Neuron (in vitro differentiated cells): ENCODE measurements around the gene ATF3.
"Not testable (repeated sequence)": the region's sequence is repeated elsewhere in the genome, so short reads cannot be mapped to it uniquely, and the experiment has no call there.

ENCODE experiments used
- H2AFZ ChIP-seq: one replicate; pipeline ENCODE4 v1.6.1; 2013; ENCODE audit warnings: low read depth, mild to moderate bottlenecking, inconsistent platforms, low read length, moderate library complexity
- H3K27me3 ChIP-seq: one replicate; pipeline ENCODE4 v1.6.1; 2013; ENCODE audit warnings: low read length; ENCODE audit not compliant: insufficient read depth
- H3K36me3 ChIP-seq: one replicate; pipeline ENCODE4 v1.6.1; 2013; ENCODE audit warnings: low read length; ENCODE audit not compliant: insufficient read depth
- H3K4me1 ChIP-seq: one replicate; pipeline ENCODE4 v1.6.1; 2013; ENCODE audit warnings: low read length; ENCODE audit not compliant: insufficient read depth
- H3K4me3 ChIP-seq: 2 replicates; pipeline ENCODE4 v1.5.1; 2013; ENCODE audit warnings: mild to moderate bottlenecking, low read length, moderate library complexity
- H3K9me3 ChIP-seq: one replicate; pipeline ENCODE4 v1.6.1; 2013; ENCODE audit warnings: low read length

Gene ATF3

GRCh38 chr1:212630158-212630900 lies 21.8 kb downstream of the ATF3 start:
- Histone ChIP-seq H3K4me3 (no peak overlapping the region), H3K36me3 (no peaks in the 10 kb centered on the region), H3K4me1 (peaks cover 3% of the 10 kb centered on the region), H3K27me3 (peaks cover 23% of the 10 kb centered on the region), H2AFZ (no peak overlapping the region), H3K9me3 (no peaks in the 10 kb centered on the region)

- Histone ChIP-seq H3K36me3 (no peaks in the 10 kb centered on the region), H3K4me3 (no peak overlapping the region), H2AFZ (no peak overlapping the region), H3K4me1 (peaks cover 7% of the 10 kb centered on the region), H3K9me3 (no peaks in the 10 kb centered on the region), H3K27me3 (peaks cover 19% of the 10 kb centered on the region)
Observed at GRCh38 chr1:212633161-212633560, 24.6 kb downstream of the ATF3 start.

GRCh38 chr1:212634252-212634651 lies 25.7 kb downstream of the ATF3 start:
- H3K36me3 ChIP-seq, result no peaks in the 10 kb centered on the region
- no peaks in the 10 kb centered on the region for H3K9me3 ChIP-seq
- H3K4me1 ChIP-seq, result peaks cover 17% of the 10 kb centered on the region
- H2AFZ ChIP-seq, result no peak overlapping the region
- no peak overlapping the region for H3K4me3 ChIP-seq
- peaks cover 14% of the 10 kb centered on the region for H3K27me3 ChIP-seq

- H3K27me3 ChIP-seq, result peaks cover 8% of the 10 kb centered on the region
- no peaks in the 10 kb centered on the region for H3K9me3 ChIP-seq
- H3K4me1 ChIP-seq, result peaks cover 15% of the 10 kb centered on the region
- H3K4me3 ChIP-seq, result no peak overlapping the region
- no peaks in the 10 kb centered on the region for H3K36me3 ChIP-seq
- no peak overlapping the region for H2AFZ ChIP-seq
Observed at GRCh38 chr1:212635141-212635631, 26.6 kb downstream of the ATF3 start.

- no peaks in the 10 kb centered on the region for H3K9me3 ChIP-seq
- no peak overlapping the region for H3K4me3 ChIP-seq
- peaks cover 15% of the 10 kb centered on the region for H3K4me1 ChIP-seq
- no peaks in the 10 kb centered on the region for H3K36me3 ChIP-seq
- peaks cover 3% of the 10 kb centered on the region for H3K27me3 ChIP-seq
- no peak overlapping the region for H2AFZ ChIP-seq
Observed at GRCh38 chr1:212637902-212638301, 29.3 kb downstream of the ATF3 start.

GRCh38 chr1:212638492-212639151 lies 30.1 kb downstream of the ATF3 start:
- Histone ChIP-seq H3K4me1 (peaks cover 15% of the 10 kb centered on the region), H3K36me3 (no peaks in the 10 kb centered on the region), H3K4me3 (no peak overlapping the region), H2AFZ (no peak overlapping the region), H3K9me3 (no peaks in the 10 kb centered on the region), H3K27me3 (peaks cover 3% of the 10 kb centered on the region)

- H3K4me3 ChIP-seq, H2AFZ ChIP-seq, H3K27me3 ChIP-seq, H3K36me3 ChIP-seq, H3K9me3 ChIP-seq: not testable (repeated sequence)
- H3K4me1 ChIP-seq, result peaks cover 15% of the 10 kb centered on the region
Observed at GRCh38 chr1:212639524-212639923, 31.0 kb downstream of the ATF3 start.

- H3K4me3 ChIP-seq, result no peak overlapping the region
- peaks cover 3% of the 10 kb centered on the region for H3K27me3 ChIP-seq
- H3K9me3 ChIP-seq, result no peaks in the 10 kb centered on the region
- no peaks in the 10 kb centered on the region for H3K36me3 ChIP-seq
- peaks cover 15% of the 10 kb centered on the region for H3K4me1 ChIP-seq
- no peak overlapping the region for H2AFZ ChIP-seq
Observed at GRCh38 chr1:212640223-212640878, 31.8 kb downstream of the ATF3 start.

- Histone ChIP-seq H3K36me3 (no peaks in the 10 kb centered on the region), H3K4me3 (no peak overlapping the region), H3K4me1 (peaks cover 17% of the 10 kb centered on the region), H3K27me3 (no peaks in the 10 kb centered on the region), H2AFZ (no peak overlapping the region), H3K9me3 (no peaks in the 10 kb centered on the region)
Observed at GRCh38 chr1:212641956-212642355, 33.4 kb downstream of the ATF3 start.

- peaks cover 7% of the 10 kb centered on the region for H3K4me1 ChIP-seq
- H3K36me3 ChIP-seq, result no peaks in the 10 kb centered on the region
- no peak overlapping the region for H3K4me3 ChIP-seq
- no peak overlapping the region for H2AFZ ChIP-seq
- H3K27me3 ChIP-seq, result no peaks in the 10 kb centered on the region
- no peaks in the 10 kb centered on the region for H3K9me3 ChIP-seq
Observed at GRCh38 chr1:212643877-212644276, 35.3 kb downstream of the ATF3 start.

GRCh38 chr1:212644866-212645545 lies 36.4 kb downstream of the ATF3 start:
- Histone ChIP-seq H3K27me3 (no peaks in the 10 kb centered on the region), H3K4me3 (no peak overlapping the region), H3K36me3 (no peaks in the 10 kb centered on the region), H3K9me3 (no peaks in the 10 kb centered on the region), H2AFZ (no peak overlapping the region), H3K4me1 (peaks cover 2% of the 10 kb centered on the region)

- Histone ChIP-seq H3K4me1 (peaks cover 2% of the 10 kb centered on the region), H3K9me3 (no peaks in the 10 kb centered on the region), H3K36me3 (no peaks in the 10 kb centered on the region), H3K27me3 (no peaks in the 10 kb centered on the region), H2AFZ (no peak overlapping the region), H3K4me3 (no peak overlapping the region)
Observed at GRCh38 chr1:212645546-212646543, 37.3 kb downstream of the ATF3 start.
